Vein endothelial cell (primary cell): Measurements from ENCODE around the gene ITPK1. TPM values are rescaled to one million over a fixed set of nuclear protein-coding genes. Genes with fewer than 3 reads are reported as not detected.

Experiments
- total RNA-seq: library from RNA; depleted of rRNA; stranded (reverse); fragments of >200 nt; gene quantifications from 2 replicates; pipeline ENCODE4 v1.2.3, GENCODE V29; 2012

ITPK1 gene
- 24.5 and 29.1 TPM in 2 replicates for total RNA-seq

DNA sequence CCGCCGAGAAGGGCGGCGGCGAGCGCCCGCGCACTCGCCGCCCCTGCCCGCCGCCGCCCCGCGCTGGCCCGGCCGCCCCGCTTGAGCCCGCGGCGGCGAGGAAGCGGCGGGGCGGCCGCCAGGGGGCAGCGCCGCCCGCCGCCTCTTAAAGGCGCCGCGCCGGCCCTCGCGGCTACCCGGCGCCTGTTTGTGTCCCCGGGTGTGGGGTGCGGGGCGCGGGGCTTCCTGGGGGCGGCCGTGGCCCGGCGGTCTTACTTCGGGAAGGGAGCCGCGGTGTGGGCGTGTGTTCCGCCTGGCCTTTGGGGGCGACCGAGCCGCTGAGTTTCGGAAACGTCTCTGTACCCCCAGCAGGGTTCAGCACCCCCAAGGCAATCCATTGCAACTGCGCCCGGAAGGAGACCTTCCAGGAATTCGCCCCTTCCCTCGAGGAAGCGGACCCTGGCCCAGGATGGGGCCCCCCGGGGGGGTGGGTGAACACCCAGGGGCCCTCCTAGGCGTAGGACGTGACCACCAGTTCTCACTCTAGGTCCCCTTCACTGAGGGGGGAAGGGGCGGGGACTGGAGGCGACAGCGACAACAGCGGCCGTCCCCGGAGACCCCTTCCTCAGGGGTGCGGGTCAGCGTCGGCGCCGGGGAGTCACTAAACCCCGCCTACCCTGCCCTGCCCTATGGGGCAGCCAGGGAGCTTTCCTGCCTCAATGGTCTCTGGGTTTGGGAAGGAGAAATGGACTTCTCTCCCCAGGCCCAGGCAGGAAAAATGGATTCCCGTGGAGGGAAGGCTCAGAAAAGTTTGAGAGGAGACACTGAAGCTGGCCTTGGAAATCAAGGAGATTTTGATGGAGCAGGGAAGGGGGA lies at the start of gene ITPK1:
ITPK1 (minus strand) TSS at position 105 of the 855 bp plus-strand sequence. CDS start 762 bp downstream, outside the sequence.

DNA sequence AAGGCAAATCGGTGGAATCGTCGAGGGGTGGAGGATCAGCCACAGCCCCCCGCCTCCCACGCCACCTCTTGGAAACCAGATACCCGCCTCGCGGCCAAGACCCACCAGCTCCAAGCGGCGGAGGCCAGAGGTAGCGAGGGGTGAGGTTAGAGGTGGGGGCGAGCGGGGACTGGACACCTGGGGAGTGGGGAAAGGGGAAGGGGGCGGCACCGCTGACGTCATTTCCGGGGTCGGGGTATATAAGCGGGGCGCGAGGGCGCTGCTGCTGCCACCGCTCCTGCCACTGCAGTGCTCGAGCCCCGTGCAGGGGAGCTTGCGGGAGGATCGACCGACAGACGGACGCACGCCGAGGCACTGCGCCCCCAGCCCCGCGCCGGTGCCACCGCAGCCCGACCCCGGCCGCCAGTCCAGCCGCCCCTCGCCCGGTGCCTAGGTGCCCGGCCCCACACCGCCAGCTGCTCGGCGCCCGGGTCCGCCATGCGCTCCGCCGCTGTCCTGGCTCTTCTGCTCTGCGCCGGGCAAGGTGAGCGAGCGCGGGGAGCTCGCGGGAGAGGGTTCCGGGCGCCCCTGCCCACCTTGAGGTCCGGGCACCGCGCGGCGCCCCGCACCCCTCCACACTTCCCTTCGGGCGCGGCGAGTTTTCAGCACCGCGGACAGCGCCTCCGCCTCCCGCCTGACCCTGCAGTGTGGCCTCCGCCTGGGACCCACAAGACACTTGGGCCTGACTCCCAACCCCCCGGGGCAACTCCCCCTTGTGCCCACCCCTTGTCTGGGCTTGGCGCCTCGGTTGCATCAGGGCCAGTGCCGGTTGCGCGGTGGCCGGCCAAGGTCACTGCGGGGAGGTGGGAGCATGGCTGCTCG lies 192.6 kb downstream of the ITPK1 start, which contains the start of gene CHGA:
CHGA (plus strand) TSS at position 268 of the 861 bp plus-strand sequence; CDS start at position 478, 210 bp downstream.

Other genes with a start within 250 kb of the ITPK1 start
- not detected in 2 replicates for gene CHGA, start 192.8 kb downstream of the ITPK1 start, total RNA-seq
- gene MOAP1, start 69.0 kb upstream of the ITPK1 start, total RNA-seq, result 16.7 and 17.5 TPM in 2 replicates
- 11.4 and 12.6 TPM in 2 replicates for gene LYSET, start 69.4 kb upstream of the ITPK1 start, total RNA-seq
- 14.0 and 15.6 TPM in 2 replicates for gene GON7, start 91.1 kb upstream of the ITPK1 start, total RNA-seq
- 25.8 and 33.1 TPM in 2 replicates for gene UBR7, start 91.3 kb upstream of the ITPK1 start, total RNA-seq
- 37.2 and 41.7 TPM in 2 replicates for gene BTBD7, start 217.1 kb upstream of the ITPK1 start, total RNA-seq
- gene COX8C, start 231.3 kb upstream of the ITPK1 start, total RNA-seq, result not detected in 2 replicates